ENCODE measurements around the gene SLC6A18. TPM values are rescaled to one million over a fixed set of nuclear protein-coding genes. Genes with fewer than 3 reads are reported as not detected.

Gene SLC6A18
- polyA plus RNA-seq, 1 donor (not counting 4 experiments of a cell fraction or from before 2014, with no cell fraction given): not detected

DNA sequence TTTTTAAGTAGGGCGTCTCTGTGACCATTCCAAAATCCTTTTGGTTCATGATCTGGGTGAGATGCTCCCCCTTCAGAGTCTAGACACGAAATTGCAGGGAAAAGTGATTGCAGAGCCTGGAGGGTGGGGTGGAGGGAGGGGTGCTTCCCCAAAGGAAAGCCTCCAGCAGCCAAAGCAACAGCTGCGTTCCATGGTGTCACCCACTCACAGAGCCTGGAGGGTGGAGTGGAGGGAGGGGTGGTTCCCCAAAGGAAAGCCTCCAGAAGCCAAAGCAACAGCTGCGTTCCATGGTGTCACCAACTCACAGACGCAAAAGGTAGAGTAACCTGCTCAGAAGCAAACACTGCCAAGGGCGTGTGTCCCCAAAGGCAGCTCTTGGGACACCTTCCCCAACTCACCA is 22.6 kb downstream of the SLC6A18 start:
- dilution Hi-C loops (cut with MboI; ENCODE audit: extremely low pct_ligation_motif_present, low sequenced_read_pairs): no loop called here

DNA sequence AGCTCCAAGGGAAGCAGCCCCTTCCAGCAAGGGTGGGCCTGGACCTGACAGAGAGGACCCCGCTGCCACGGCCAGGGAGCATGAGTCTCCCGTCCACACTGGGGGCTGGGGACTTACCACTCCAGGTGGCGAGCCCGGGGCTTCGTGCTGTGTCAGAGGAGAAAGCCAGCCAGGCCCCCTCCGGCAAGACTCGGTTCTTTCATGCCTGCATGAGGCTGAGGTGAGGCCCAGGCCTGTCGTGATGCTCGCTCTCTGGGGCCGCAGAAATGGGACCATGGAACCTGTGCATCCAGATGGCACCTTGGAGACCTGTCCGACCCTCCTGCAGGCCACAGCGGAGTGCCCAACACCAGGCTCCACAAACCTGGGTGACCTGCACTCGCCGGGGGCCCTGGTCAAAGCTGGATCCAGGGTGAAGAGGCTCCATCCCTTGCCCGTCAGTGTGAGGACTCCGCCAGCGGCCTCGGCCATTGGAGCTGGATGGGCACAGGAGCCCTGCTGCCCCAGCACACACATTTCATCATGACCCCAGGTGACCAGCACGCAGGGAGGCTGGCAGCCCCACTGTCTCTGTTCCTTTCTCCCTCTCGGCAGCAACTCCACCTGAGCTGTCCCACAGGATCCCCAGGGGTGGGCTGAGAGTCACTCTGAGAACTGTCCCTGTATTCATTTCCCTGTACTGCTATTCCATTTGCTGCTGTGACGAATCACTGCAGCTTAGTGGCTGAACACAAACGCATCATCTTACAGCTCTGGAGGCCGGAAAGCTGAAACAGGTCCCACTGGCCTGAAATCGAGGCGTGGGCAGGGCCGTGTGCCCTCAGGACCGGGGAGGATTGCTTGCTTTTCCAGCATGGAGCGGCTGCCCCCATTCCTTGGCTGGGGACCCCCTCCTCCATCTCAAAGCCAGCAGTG is 24.4 kb downstream of the SLC6A18 start:
- Histone ChIP-seq H3K27me3 (ENCODE audit: control insufficient read depth, extremely low read depth, insufficient read depth, low read length) (peaks cover 18% of the 10 kb centered on the region), H3K9me1 (ENCODE audit: control insufficient read depth, extremely low read depth, insufficient read depth, low read length) (no peaks in the 10 kb centered on the region), H3K36me3 (ENCODE audit: control insufficient read depth in 2 of 2, extremely low read depth in 1 of 2, insufficient read depth in 2 of 2, low read length in 2 of 2) (no peaks in the 10 kb centered on the region), H3K9me3 (ENCODE audit: control insufficient read depth, low read depth, low read length) (no peaks in the 10 kb centered on the region), H3K4me2 (ENCODE audit: control insufficient read depth, extremely low read depth, insufficient read depth, low read depth, low read length) (no peak overlapping the region), H3K4me3 (ENCODE audit: control insufficient read depth in 2 of 3, extremely low read depth in 1 of 3, insufficient read depth in 2 of 3, low read depth in 1 of 3, low read length in 3 of 3) (no peak overlapping the region), H3K79me2 (ENCODE audit: control insufficient read depth, insufficient read depth, low read length) (no peaks in the 10 kb centered on the region), H2AFZ (ENCODE audit: control insufficient read depth, low read length) (no peak overlapping the region), H3K9ac (ENCODE audit: control insufficient read depth, extremely low read depth, insufficient read depth, low read length) (no peak overlapping the region), H3K27ac (ENCODE audit: control insufficient read depth, insufficient read depth, low read length) (no peak overlapping the region), H4K20me1 (ENCODE audit: control insufficient read depth, extremely low read depth, insufficient read depth, low read length) (no peaks in the 10 kb centered on the region), H3K4me1 (ENCODE audit: control insufficient read depth, extremely low read depth, insufficient read depth, low read length) (no peaks in the 10 kb centered on the region)
- FAIRE-seq: no peak
- TF ChIP-seq EZH2 (IDR thresholded peaks at IDR 0.05; ENCODE audit: low read length): no peak
- TF ChIP-seq, protein P1, sequence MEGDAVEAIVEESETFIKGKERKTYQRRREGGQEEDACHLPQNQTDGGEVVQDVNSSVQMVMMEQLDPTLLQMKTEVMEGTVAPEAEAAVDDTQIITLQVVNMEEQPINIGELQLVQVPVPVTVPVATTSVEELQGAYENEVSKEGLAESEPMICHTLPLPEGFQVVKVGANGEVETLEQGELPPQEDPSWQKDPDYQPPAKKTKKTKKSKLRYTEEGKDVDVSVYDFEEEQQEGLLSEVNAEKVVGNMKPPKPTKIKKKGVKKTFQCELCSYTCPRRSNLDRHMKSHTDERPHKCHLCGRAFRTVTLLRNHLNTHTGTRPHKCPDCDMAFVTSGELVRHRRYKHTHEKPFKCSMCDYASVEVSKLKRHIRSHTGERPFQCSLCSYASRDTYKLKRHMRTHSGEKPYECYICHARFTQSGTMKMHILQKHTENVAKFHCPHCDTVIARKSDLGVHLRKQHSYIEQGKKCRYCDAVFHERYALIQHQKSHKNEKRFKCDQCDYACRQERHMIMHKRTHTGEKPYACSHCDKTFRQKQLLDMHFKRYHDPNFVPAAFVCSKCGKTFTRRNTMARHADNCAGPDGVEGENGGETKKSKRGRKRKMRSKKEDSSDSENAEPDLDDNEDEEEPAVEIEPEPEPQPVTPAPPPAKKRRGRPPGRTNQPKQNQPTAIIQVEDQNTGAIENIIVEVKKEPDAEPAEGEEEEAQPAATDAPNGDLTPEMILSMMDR (optimal IDR thresholded peaks at IDR 0.05 in 1 of 3, IDR thresholded peaks at IDR 0.05 in 1 of 3, conservative IDR thresholded peaks at IDR 0.05 in 1 of 3; ENCODE audit: extremely low read depth in 1 of 3, insufficient read depth in 2 of 3, low read length in 3 of 3): no peak
- no peak for DNase-seq (ENCODE audit: low read depth, low spot score)
- dilution Hi-C loops (cut with MboI; ENCODE audit: extremely low pct_ligation_motif_present, low sequenced_read_pairs): no loop called here

More for the DNA sequence above, 22.6 kb downstream of the SLC6A18 start:
- Histone ChIP-seq H3K4me3 (ENCODE audit: control insufficient read depth in 2 of 3, extremely low read depth in 1 of 3, insufficient read depth in 2 of 3, low read depth in 1 of 3, low read length in 3 of 3) (no peak overlapping the region), H2AFZ (ENCODE audit: control insufficient read depth, low read length) (no peak overlapping the region), H3K9ac (ENCODE audit: control insufficient read depth, extremely low read depth, insufficient read depth, low read length) (no peak overlapping the region), H3K36me3 (ENCODE audit: control insufficient read depth in 2 of 2, extremely low read depth in 1 of 2, insufficient read depth in 2 of 2, low read length in 2 of 2) (no peaks in the 10 kb centered on the region), H4K20me1 (ENCODE audit: control insufficient read depth, extremely low read depth, insufficient read depth, low read length) (no peaks in the 10 kb centered on the region), H3K79me2 (ENCODE audit: control insufficient read depth, insufficient read depth, low read length) (no peaks in the 10 kb centered on the region), H3K9me1 (ENCODE audit: control insufficient read depth, extremely low read depth, insufficient read depth, low read length) (no peaks in the 10 kb centered on the region), H3K9me3 (ENCODE audit: control insufficient read depth, low read depth, low read length) (no peaks in the 10 kb centered on the region), H3K4me2 (ENCODE audit: control insufficient read depth, extremely low read depth, insufficient read depth, low read depth, low read length) (no peak overlapping the region), H3K27me3 (ENCODE audit: control insufficient read depth, extremely low read depth, insufficient read depth, low read length) (peaks cover 18% of the 10 kb centered on the region), H3K4me1 (ENCODE audit: control insufficient read depth, extremely low read depth, insufficient read depth, low read length) (no peaks in the 10 kb centered on the region), H3K27ac (ENCODE audit: control insufficient read depth, insufficient read depth, low read length) (no peak overlapping the region)
- no peak for DNase-seq (ENCODE audit: low read depth, low spot score)
- no peak for FAIRE-seq
- no peak for TF ChIP-seq EZH2 (IDR thresholded peaks at IDR 0.05; ENCODE audit: low read length)
- TF ChIP-seq, protein P1 (optimal IDR thresholded peaks at IDR 0.05 in 1 of 3, IDR thresholded peaks at IDR 0.05 in 1 of 3, conservative IDR thresholded peaks at IDR 0.05 in 1 of 3; ENCODE audit: extremely low read depth in 1 of 3, insufficient read depth in 2 of 3, low read length in 3 of 3): no peak
